GM12878 (cell line): Measurements from ENCODE around the gene TM4SF4. TPM values are rescaled to one million over a fixed set of nuclear protein-coding genes. Genes with fewer than 3 reads are reported as not detected.

ENCODE experiments used
- ATAC-seq: fragments of 200-7000 bp; cut with Tn5 transposase; 3 replicates; pipeline ENCODE4 v1.9.1; 2020; ENCODE audit warnings: mild to moderate bottlenecking, moderate library complexity
- BruUV-seq: library from RNA; stranded (reverse); fragments of 400-500 nt; replicated peaks from 2 replicates; lab custom pipeline; 2021; lab: Mats Ljungman, UMichigan
- CTCF ChIA-PET: fragments of 300-600 bp; sonication (Branson Sonifier 250); formaldehyde crosslinking; extraction: SDS; loops from one replicate; lab custom pipeline; 2021; ENCODE audit warnings: inconsistent platforms; lab: Yijun Ruan, JAX
- POLR2A ChIA-PET: fragments of 350-600 bp; formaldehyde crosslinking; extraction: SDS; loops from one replicate; lab custom pipeline; 2021; ENCODE audit warnings: inconsistent platforms; lab: Charles Lee
- RAD21 ChIA-PET: fragments of 300-600 bp; sonication (Branson Sonifier 250); formaldehyde crosslinking; loops from one replicate; lab custom pipeline; 2023; ENCODE audit warnings: antibody characterized with exemption; ENCODE audit not compliant: unreplicated experiment; lab: Charles Lee
- SMC1A ChIA-PET: fragments of 300-600 bp; sonication (Branson Sonifier 250); formaldehyde crosslinking; loops from one replicate; lab custom pipeline; 2023; ENCODE audit not compliant: unreplicated experiment, uncharacterized antibody; lab: Charles Lee
- DNase-seq: peaks from one replicate; pipeline ENCODE4 v3.0.0-alpha.2; 2011; ENCODE audit warnings: low read depth, low spot score
- FAIRE-seq: peaks from 3 replicates; lab custom pipeline; 2011; peaks lifted over from hg19 to GRCh38; lab: Jason Lieb, UNC
- H2AFZ ChIP-seq: 2 replicates; pipeline ENCODE4 v1.6.0; 2011; ENCODE audit warnings: low read depth, low read length, control low read depth; ENCODE audit not compliant: control insufficient read depth
- H3K27ac ChIP-seq: 2 replicates; pipeline ENCODE4 v1.5.1; 2011; ENCODE audit warnings: control low read depth; ENCODE audit not compliant: control insufficient read depth, insufficient read depth
- H3K27me3 ChIP-seq, 2 experiments: replicated peaks in 1 of 2; 2 replicates each; pipeline versions ENCODE4 v1.6.0 to v1.6.1; 2011; ENCODE audit warnings: low read length in 1 of 2; ENCODE audit not compliant: control insufficient read depth in 2 of 2, insufficient read depth in 2 of 2
- H3K36me3 ChIP-seq, 2 experiments: 2 replicates each; pipeline ENCODE4 v1.5.1; 2011; ENCODE audit warnings: low read length in 1 of 2; ENCODE audit not compliant: control insufficient read depth in 2 of 2, insufficient read depth in 2 of 2
- H3K4me1 ChIP-seq: 2 replicates; pipeline ENCODE4 v1.6.1; 2011; ENCODE audit warnings: mild to moderate bottlenecking, low read length, moderate library complexity, mixed read lengths; ENCODE audit not compliant: control insufficient read depth, insufficient read depth
- H3K4me2 ChIP-seq: 2 replicates; pipeline ENCODE4 v1.6.0; 2011; ENCODE audit warnings: control low read depth; ENCODE audit not compliant: control insufficient read depth, insufficient read depth
- H3K4me3 ChIP-seq: fragments of 200-600 bp; sonication (generic); 2 replicates; pipeline ENCODE4 v1.5.1; 2016
- H3K79me2 ChIP-seq: 2 replicates; pipeline ENCODE4 v1.6.0; 2011; ENCODE audit warnings: low read length; ENCODE audit not compliant: control insufficient read depth, insufficient read depth
- H3K9ac ChIP-seq: 2 replicates; pipeline ENCODE4 v1.8.0; 2011; ENCODE audit warnings: low read length, control low read depth, mixed read lengths; ENCODE audit not compliant: control insufficient read depth, insufficient read depth
- H3K9me3 ChIP-seq: replicated peaks from 3 replicates; pipeline ENCODE4 v1.5.1; 2011; ENCODE audit warnings: mild to moderate bottlenecking, low read length; ENCODE audit not compliant: control insufficient read depth, insufficient read depth
- H4K20me1 ChIP-seq: 2 replicates; pipeline ENCODE4 v1.6.0; 2011; ENCODE audit not compliant: control insufficient read depth, insufficient read depth
- ESRRA ChIP-seq: IDR thresholded peaks from 2 replicates; pipeline ENCODE4 v1.6.1; 2012; ENCODE audit warnings: mild to moderate bottlenecking, low read length, improper control_type of control experiment
- FOXK2 ChIP-seq: fragments of 450-650 bp; IDR thresholded peaks from 2 replicates; pipeline ENCODE4 v1.6.1; 2017; ENCODE audit warnings: mild to moderate bottlenecking, moderate library complexity
- FOXM1 ChIP-seq: IDR thresholded peaks from 2 replicates; pipeline ENCODE4 v1.6.1; 2012; ENCODE audit warnings: low read depth, mild to moderate bottlenecking, inconsistent platforms, low read length, moderate library complexity
- HDAC2 ChIP-seq: fragments of 200-600 bp; sonication (generic); IDR thresholded peaks from 2 replicates; pipeline ENCODE4 v1.6.1; 2017
- HDAC6 ChIP-seq: fragments of 200-600 bp; sonication (generic); IDR thresholded peaks from one replicate; pipeline ENCODE4 v1.8.0; 2017; ENCODE audit warnings: antibody characterized with exemption; ENCODE audit not compliant: unreplicated experiment
- NR2C2 ChIP-seq: IDR thresholded peaks from 2 replicates; pipeline ENCODE4 v1.6.1; 2011; ENCODE audit warnings: borderline replicate concordance, low read depth; ENCODE audit not compliant: control insufficient read depth, insufficient read length
- SKIL ChIP-seq: fragments of 450-650 bp; IDR thresholded peaks from 2 replicates; pipeline ENCODE4 v1.6.1; 2017; ENCODE audit warnings: mild to moderate bottlenecking, low read depth, inconsistent platforms; ENCODE audit not compliant: poor library complexity, severe bottlenecking
- SMARCA5 ChIP-seq: fragments of 450-650 bp; IDR thresholded peaks from 2 replicates; pipeline ENCODE4 v1.6.1; 2017; ENCODE audit warnings: mild to moderate bottlenecking
- SUZ12 ChIP-seq: fragments of 200-600 bp; sonication (generic); IDR thresholded peaks from one replicate; pipeline ENCODE4 v1.6.1; 2018; ENCODE audit warnings: antibody characterized with exemption, mild to moderate bottlenecking; ENCODE audit not compliant: unreplicated experiment
- USF1 ChIP-seq: IDR thresholded peaks from 2 replicates; pipeline ENCODE4 v1.6.1; 2011; ENCODE audit warnings: borderline replicate concordance, low read depth, mild to moderate bottlenecking, moderate library complexity, mixed read lengths, low read length; ENCODE audit not compliant: insufficient read depth; ENCODE audit errors: extremely low read length
- USF2 ChIP-seq: IDR thresholded peaks from 2 replicates; pipeline ENCODE4 v1.6.1; 2011; ENCODE audit warnings: low read depth, low read length, improper control_type of control experiment, borderline replicate concordance
- WGBS: methylation state at CpG from one replicate; pipeline ENCODE4 v1.1.6; 2016; ENCODE audit warnings: low lambda C conversion rate; ENCODE audit not compliant: insufficient replicate concordance, insufficient coverage; ENCODE audit errors: missing lambda C conversion rate; 5-methylcytosine and 5-hydroxymethylcytosine counted together
- in situ Hi-C: fragments of 300-500 bp; cut with MboI; formaldehyde crosslinking; loops from 9 replicates; pipeline ENCODE4 v1.14.3; 2018; ENCODE audit warnings: mixed read lengths
- intact Hi-C: fragments of 100-400 bp; cut with micrococcal nuclease; formaldehyde crosslinking; loops from one replicate; pipeline ENCODE4 v1.14.2; 2022; ENCODE audit not compliant: unreplicated experiment
- polyA plus RNA-seq, 11 experiments: library from polyadenylated mRNA; depleted of rRNA in 4 of 11; unstranded in 6 of 11; stranded (reverse) in 5 of 11; fragments of >200 nt; fragmentation: Nextera tagmentation in 4 of 11; fragmentation: Illumina TruSeq in 1 of 11; extraction: Ambion mirVana in 4 of 11; extraction: Trizol in 1 of 11; gene quantifications; 1 replicate in 1 of 11; 2 replicates in 10 of 11; pipeline versions ENCODE4 v1.2.1 to v1.2.3, GENCODE V29; 2011 to 2016; ENCODE audit warnings: inconsistent platforms in 2 of 11, missing spikeins in 2 of 11, low read depth in 1 of 11
- small RNA-seq: library from RNA; depleted of rRNA; stranded (forward); fragments of <200 nt; gene quantifications from one replicate; pipeline ENCODE3, GENCODE V24; 2014
- total RNA-seq, 4 experiments: library from RNA; depleted of rRNA in 3 of 4; stranded (reverse); fragments of >200 nt in 3 of 4; fragmentation: Illumina TruSeq in 1 of 4; extraction: Trizol in 1 of 4; gene quantifications; 2 replicates each; pipeline versions ENCODE4 v1.2.1 to v1.2.3, GENCODE V29; 2013 to 2021

Gene TM4SF4
- total and polyA plus RNA-seq, 10 of the 15 experiments (the other 5 are each of a cell fraction or from before 2014, with no cell fraction given): 0.06 to 1.3 TPM; not detected in 8

- no peak overlapping the region for H2AFZ ChIP-seq
- no peak overlapping the region for H3K4me2 ChIP-seq
- H3K36me3 ChIP-seq: no peaks in the 10 kb centered on the region; a peak in 2 of 4 replicates
- in situ Hi-C loops: no loop called here
- no peaks in the 10 kb centered on the region for H4K20me1 ChIP-seq
- WGBS: 83% methylated on average over 2 of the region's 2 CpGs
- FAIRE-seq: no peak
- no peak overlapping the region for H3K27ac ChIP-seq
- no peak overlapping the region for H3K4me3 ChIP-seq
- H3K9me3 ChIP-seq: no peaks in the 10 kb centered on the region
- peaks cover 9% of the 10 kb centered on the region for H3K4me1 ChIP-seq
- CTCF ChIA-PET: interaction anchor here (1.8 to 2.0 kb wide), 2 partner anchors 14 to 16 kb away, joined by 6 to 7 read pairs; no protein-coding TSS in a partner anchor
- intact Hi-C loops: no loop called here
- no peaks in the 10 kb centered on the region for H3K27me3 ChIP-seq
- no TSS peak for BruUV-seq
- H3K79me2 ChIP-seq: no peaks in the 10 kb centered on the region
- RAD21 ChIA-PET: interaction anchor here (1.3 kb wide), 1 partner anchor 106 kb away, joined by 4 read pairs; the partner anchor contains the start of gene WWTR1
- POLR2A ChIA-PET: interaction anchor here (1.0 kb wide), 1 partner anchor 19 kb away, joined by 3 read pairs; no protein-coding TSS in a partner anchor
- SMC1A ChIA-PET: interaction anchor here (1.3 to 2.2 kb wide), 2 partner anchors 16 to 17 kb away, joined by 3 to 7 read pairs; no protein-coding TSS in a partner anchor
- no peak for ATAC-seq
- TF ChIP-seq FOXK2 (no peak), SMARCA5 (no peak), HDAC2 (no peak), ESRRA (no peak), NR2C2 (no peak), HDAC6 (no peak), SKIL (no peak), USF2 (no peak), USF1 (no peak), SUZ12 (no peak), FOXM1 (no peak)
- no peak for DNase-seq
- H3K9ac ChIP-seq: no peak overlapping the region
These were observed 78.2 kb downstream of the TM4SF4 start for GRCh38 chr3:149552700-149553099.

Small RNAs within 50 kb of the gene (small RNA-seq; reads per million reads assigned to genes)
- gene AC108751.2 (not detected), gene RNU6-1098P (not detected)

Other genes with a start within 250 kb of the TM4SF4 start
- gene TM4SF18, start 141.1 kb upstream of the TM4SF4 start, total RNA-seq (2014; rRNA removed): not detected in 2 replicates
- gene TM4SF18, start 141.1 kb upstream of the TM4SF4 start, total RNA-seq (2014; rRNA removed; fragmentation: Illumina TruSeq; extraction: Trizol): not detected in 2 replicates
- not detected in 2 replicates for gene TM4SF18, start 141.1 kb upstream of the TM4SF4 start, total RNA-seq (2021)
- not detected in 2 replicates for gene TM4SF18, start 141.1 kb upstream of the TM4SF4 start, polyA plus RNA-seq (2011; rRNA removed)
- gene TM4SF18, start 141.1 kb upstream of the TM4SF4 start, polyA plus RNA-seq (2014; fragmentation: Illumina TruSeq; extraction: Trizol): 0.01 TPM in 1 of 2 replicates, not detected in the other
- not detected for gene TM4SF18, start 141.1 kb upstream of the TM4SF4 start, polyA plus RNA-seq (2014; fragmentation: Nextera tagmentation; extraction: Ambion mirVana)
- gene TM4SF18, start 141.1 kb upstream of the TM4SF4 start, polyA plus RNA-seq (2014; rRNA removed): not detected in 2 replicates
- not detected for gene TM4SF18, start 141.1 kb upstream of the TM4SF4 start, polyA plus RNA-seq (2016; fragmentation: Nextera tagmentation; extraction: Ambion mirVana)
- not detected in 2 replicates for gene TM4SF1, start 97.0 kb upstream of the TM4SF4 start, total RNA-seq (2014; rRNA removed)
- not detected in 2 replicates for gene TM4SF1, start 97.0 kb upstream of the TM4SF4 start, total RNA-seq (2014; rRNA removed; fragmentation: Illumina TruSeq; extraction: Trizol)
- gene TM4SF1, start 97.0 kb upstream of the TM4SF4 start, total RNA-seq (2021): 0.56 and 1.2 TPM in 2 replicates
- 0.05 TPM in 1 of 2 replicates, not detected in the other for gene TM4SF1, start 97.0 kb upstream of the TM4SF4 start, polyA plus RNA-seq (2011; rRNA removed)
- gene TM4SF1, start 97.0 kb upstream of the TM4SF4 start, polyA plus RNA-seq (2014; fragmentation: Illumina TruSeq; extraction: Trizol): not detected in 2 replicates
- not detected for gene TM4SF1, start 97.0 kb upstream of the TM4SF4 start, polyA plus RNA-seq (2014; fragmentation: Nextera tagmentation; extraction: Ambion mirVana)
- gene TM4SF1, start 97.0 kb upstream of the TM4SF4 start, polyA plus RNA-seq (2014; rRNA removed): not detected in 2 replicates
- gene TM4SF1, start 97.0 kb upstream of the TM4SF4 start, polyA plus RNA-seq (2016; fragmentation: Nextera tagmentation; extraction: Ambion mirVana): not detected
- gene WWTR1, start 183.3 kb downstream of the TM4SF4 start, total RNA-seq (2014; rRNA removed): 2.9 and 4.0 TPM in 2 replicates
- gene WWTR1, start 183.3 kb downstream of the TM4SF4 start, total RNA-seq (2014; rRNA removed; fragmentation: Illumina TruSeq; extraction: Trizol): 2.5 and 3.0 TPM in 2 replicates
- gene WWTR1, start 183.3 kb downstream of the TM4SF4 start, total RNA-seq (2021): 5.1 and 6.8 TPM in 2 replicates
- gene WWTR1, start 183.3 kb downstream of the TM4SF4 start, polyA plus RNA-seq (2011; rRNA removed): 12.6 and 18.5 TPM in 2 replicates
- gene WWTR1, start 183.3 kb downstream of the TM4SF4 start, polyA plus RNA-seq (2014; fragmentation: Illumina TruSeq; extraction: Trizol): 10.0 and 10.2 TPM in 2 replicates
- 1 to 10 TPM; 3.8 to 4.0 TPM for gene WWTR1, start 183.3 kb downstream of the TM4SF4 start, polyA plus RNA-seq (2014; fragmentation: Nextera tagmentation; extraction: Ambion mirVana)
- 4.7 and 5.0 TPM in 2 replicates for gene WWTR1, start 183.3 kb downstream of the TM4SF4 start, polyA plus RNA-seq (2014; rRNA removed)
- 1 to 10 TPM; 7.6 to 8.4 TPM for gene WWTR1, start 183.3 kb downstream of the TM4SF4 start, polyA plus RNA-seq (2016; fragmentation: Nextera tagmentation; extraction: Ambion mirVana)